HG02981 (cell line): Measurements from ENCODE around the gene SLC17A2.
A peak's percentile ranks its signal among the peaks of the same experiment; 100 is the strongest.

Experiments used
- ATAC-seq: cut with Tn5 transposase; IDR thresholded peaks from one replicate; pipeline ENCODE4 v1.9.1; 2021; ENCODE audit warnings: mild to moderate bottlenecking, moderate library complexity; ENCODE audit not compliant: unreplicated experiment

The SLC17A2 gene, protein sequence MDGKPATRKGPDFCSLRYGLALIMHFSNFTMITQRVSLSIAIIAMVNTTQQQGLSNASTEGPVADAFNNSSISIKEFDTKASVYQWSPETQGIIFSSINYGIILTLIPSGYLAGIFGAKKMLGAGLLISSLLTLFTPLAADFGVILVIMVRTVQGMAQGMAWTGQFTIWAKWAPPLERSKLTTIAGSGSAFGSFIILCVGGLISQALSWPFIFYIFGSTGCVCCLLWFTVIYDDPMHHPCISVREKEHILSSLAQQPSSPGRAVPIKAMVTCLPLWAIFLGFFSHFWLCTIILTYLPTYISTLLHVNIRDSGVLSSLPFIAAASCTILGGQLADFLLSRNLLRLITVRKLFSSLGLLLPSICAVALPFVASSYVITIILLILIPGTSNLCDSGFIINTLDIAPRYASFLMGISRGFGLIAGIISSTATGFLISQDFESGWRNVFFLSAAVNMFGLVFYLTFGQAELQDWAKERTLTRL

GRCh38 chr6:25930532-25931410 lies at the start of gene SLC17A2:
TSS of gene SLC17A2 (minus strand) at chr6:25930691. CDS start at chr6:25925796, 4,895 bp downstream.
- ATAC-seq, result no peak

DNA sequence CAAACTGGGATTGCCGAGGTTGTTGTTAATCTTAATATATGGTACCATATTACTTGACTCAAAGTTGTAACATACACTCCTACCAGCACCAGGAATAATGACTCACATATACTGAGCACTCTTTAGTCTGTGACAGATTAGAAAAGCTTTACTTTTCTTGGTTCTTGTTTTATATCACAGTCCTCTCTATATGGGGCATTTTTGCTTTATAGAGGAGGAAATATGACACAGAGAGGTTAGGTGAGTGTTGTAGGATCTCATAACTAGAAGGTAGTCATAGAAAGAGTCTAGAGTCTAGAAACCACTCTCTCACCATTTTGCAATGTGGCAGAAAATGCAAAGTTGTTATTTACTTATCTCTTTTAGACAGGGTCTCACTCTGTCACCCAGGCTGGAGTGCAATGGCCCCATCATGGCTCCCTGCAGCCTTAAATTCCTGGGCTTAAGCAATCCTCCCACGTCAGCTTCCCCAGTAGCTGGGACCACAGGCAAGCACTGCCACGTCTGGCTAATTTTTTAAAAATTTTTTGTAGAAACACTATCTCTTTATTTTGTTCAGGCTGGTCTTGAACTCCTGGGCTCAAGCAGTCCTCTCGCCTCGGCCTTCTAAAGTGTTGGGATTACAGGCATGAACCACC lies 45.6 kb upstream of the SLC17A2 start:
- no peak for ATAC-seq

DNA sequence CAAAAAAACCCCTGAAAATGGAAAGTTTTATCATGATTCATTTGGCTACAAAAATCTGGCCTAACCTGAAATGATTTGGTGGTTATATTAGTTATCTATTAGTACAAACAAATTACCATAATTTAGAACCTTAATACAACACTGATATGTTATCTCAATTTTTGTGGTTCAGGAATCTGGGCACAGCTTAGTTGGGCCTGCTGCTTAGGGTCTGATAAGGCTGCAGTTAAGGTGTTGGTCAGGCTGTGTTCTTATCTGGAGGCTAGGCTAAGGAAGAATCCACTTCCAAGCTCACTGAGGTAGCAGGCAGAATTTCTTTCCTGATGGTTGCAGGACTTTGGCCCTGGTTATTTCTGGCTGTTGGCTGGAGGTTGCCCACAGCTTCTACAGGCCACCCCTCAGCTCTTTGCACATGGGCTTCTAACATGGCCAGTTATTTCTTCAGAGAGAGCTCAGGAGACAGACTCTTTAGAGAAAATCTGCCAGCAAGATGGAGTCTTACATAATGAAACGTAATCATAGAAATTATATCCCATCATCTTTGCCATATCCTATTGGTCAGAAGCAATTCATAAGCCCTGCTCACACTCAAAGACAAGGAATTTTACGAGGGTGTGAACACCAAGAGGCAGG lies 43.5 kb upstream of the SLC17A2 start:
- no peak for ATAC-seq

GRCh38 chr6:25972902-25973301 lies 42.4 kb upstream of the SLC17A2 start:
- no peak for ATAC-seq

- no peak for ATAC-seq
These were observed 41.6 kb upstream of the SLC17A2 start for GRCh38 chr6:25972128-25972527.

DNA sequence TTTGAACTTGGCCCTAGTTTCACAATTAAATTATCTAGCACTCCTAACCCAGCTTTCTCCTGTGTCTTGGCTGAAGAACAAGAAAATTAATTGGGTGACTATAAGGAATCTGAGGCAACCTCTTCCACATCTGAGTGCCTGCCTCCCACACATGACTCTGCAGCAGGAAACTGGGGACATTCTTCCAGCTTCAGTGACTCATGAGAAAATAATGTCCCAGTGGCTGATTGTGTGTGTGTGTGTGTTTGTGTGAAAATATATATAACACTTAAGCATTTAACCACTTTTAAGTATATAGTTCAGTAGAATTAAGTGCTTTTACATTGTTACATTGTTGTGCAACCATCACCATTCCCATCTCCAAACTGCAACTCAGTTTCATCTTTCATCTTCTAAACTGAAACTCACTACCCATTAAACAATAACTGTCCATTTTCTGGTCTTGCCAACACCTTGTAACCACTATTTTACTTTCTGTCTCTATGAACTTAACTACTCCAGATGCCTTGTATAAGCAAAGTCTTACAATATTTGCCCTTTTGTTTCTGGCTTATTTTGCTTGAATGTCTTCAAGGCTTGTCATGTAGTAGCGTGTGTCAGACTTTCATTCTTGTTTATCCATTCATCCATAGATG lies 40.8 kb upstream of the SLC17A2 start:
- ATAC-seq, result no peak

DNA sequence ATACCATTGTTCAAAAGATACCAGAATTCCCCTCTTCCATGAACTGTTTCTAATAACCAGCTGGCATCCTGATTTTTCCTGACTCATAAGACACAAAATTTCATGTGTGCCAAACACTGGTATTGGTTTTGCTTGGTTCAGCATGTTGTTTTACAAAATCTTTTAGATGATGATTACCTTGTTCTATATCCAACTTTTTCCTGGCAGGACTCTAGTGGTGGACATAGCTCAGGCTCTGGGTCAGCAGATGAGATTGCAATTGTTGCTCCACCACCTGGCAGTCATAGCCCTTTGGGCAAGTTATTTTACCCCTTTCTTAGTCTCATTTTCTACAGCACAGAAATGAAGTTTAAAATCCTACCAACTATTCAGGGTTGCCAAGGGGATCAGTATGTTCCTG lies 38.3 kb upstream of the SLC17A2 start:
- ATAC-seq, result no peak

- ATAC-seq, result no peak
These were observed 36.2 kb upstream of the SLC17A2 start for GRCh38 chr6:25966711-25967110.

GRCh38 chr6:25965058-25965457 lies 34.6 kb upstream of the SLC17A2 start:
- ATAC-seq, result no peak

DNA sequence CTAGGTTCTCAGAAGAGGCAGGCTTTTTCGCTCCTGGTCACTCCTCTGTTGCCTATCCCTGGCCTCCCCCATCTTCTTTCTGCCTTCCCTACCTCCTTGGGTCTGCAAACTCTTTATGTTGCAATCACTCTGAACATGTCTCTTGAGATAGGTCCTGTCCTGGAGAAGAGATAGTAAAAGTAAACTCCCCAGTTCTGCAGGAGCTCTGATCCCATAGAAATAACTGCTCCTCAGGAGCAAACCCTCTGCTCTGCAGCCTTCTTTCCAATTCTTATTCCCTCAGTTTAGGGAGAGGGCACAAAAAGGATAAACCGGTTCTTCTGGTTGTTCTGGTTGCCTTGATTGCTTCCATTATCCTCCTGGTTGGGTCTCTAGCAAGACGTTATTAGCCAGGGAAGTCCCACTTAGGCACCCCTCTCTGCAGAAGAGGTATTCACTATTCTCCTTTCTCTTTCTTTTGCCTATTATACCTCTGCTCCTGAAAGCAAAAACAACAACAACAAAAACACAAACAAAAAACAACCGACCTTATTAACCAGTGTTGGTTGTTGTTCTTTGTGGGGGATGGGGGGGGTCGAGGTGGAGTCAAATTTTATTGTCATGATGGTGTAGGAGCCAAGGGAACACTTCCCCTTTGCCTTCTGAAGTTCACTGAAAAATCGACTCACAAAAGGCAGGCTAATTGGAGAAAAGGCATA lies 33.1 kb upstream of the SLC17A2 start:
- ATAC-seq, result no peak

DNA sequence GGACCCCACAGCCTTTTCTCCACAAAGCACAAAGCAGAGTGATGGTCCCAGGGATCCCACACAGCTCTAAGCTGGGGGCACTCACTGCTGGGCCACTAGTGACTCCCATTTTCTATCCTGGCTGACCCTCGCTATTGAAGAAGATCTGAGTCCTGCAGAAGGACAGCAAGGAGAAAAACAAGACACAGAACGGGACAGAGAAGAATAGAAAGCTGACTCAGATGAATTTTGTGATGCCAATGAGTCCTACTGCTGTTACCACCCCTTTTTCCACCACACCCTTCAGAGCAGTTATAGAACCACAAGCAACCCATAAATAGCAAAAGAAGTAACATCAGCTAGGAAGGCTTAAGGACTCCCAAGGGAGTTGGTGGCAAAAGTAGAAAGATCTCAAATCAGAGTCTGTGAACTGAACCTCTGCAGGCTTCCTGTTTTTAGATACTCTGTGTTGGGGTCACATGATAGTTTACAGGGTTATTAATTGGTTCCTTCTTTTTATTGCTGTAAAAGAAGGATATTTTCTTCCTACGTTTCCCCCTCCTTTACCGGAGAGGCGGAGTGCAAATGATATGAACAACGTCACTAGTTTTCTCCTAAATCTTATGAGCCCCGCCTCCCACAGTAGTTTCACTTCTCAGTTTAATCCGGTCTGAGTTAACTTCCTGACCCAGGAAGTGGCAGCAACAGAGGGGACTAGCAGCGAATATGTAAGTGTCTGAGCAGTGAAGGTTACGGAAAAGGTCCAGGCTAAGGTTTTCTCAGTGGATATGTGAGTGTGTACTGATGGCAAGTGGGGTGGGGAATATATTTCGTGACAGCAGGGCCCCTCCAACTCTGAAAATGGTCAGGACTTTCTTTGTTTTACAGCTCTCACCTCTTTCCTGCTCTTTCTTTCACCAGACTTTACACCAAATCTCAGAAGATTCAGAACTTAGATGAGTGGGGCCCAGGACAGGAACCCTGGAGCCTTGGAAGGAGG lies 31.9 kb upstream of the SLC17A2 start, which contains the start of gene TRIM38:
Gene TRIM38 (plus strand): TSS at position 654 of the 979 bp plus-strand sequence. CDS start 3,721 bp downstream, outside the sequence.
- peak; percentile 75 for ATAC-seq

GRCh38 chr6:25961619-25962148 lies 31.2 kb upstream of the SLC17A2 start:
- no peak for ATAC-seq

GRCh38 chr6:25960734-25961133 lies 30.2 kb upstream of the SLC17A2 start:
- ATAC-seq, result no peak

- ATAC-seq, result no peak
These were observed 29.5 kb upstream of the SLC17A2 start for GRCh38 chr6:25959890-25960536.

- ATAC-seq, result no peak
These were observed 28.2 kb upstream of the SLC17A2 start for GRCh38 chr6:25958700-25959162.

GRCh38 chr6:25956226-25956625 lies 25.7 kb upstream of the SLC17A2 start:
- no peak for ATAC-seq

DNA sequence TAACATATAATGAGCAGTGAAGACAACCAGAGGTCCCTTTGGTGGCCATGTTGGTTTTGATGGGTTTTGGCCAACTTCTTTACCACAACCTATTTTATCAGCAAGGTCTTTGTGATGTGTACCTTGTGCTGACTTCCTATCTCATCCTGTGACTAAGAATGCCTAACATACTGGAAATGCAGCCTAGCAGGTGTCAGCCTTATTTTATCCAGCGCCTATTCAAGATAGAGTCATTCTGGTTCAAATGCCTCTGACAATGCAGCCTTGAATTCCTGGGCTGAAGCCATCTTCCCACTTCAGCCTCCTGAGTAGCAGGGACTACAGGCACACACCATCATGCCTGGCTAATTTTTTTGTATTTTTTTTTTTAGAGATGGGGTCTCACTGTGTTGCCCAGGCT lies 24.3 kb upstream of the SLC17A2 start:
- ATAC-seq, result no peak

GRCh38 chr6:25953733-25954132 lies 23.2 kb upstream of the SLC17A2 start:
- ATAC-seq, result no peak
